B cell (primary cell): ENCODE measurements around the gene OLAH. TPM values are rescaled to one million over a fixed set of nuclear protein-coding genes. Genes with fewer than 3 reads are reported as not detected.

Source experiments
- ATAC-seq: fragments of 200-7000 bp; cut with Tn5 transposase; one replicate; pipeline ENCODE4 v1.10.0; 2021; ENCODE audit warnings: low read depth, mild to moderate bottlenecking, moderate number of reproducible peaks, moderate library complexity
- CTCF ChIA-PET: fragments of 350-600 bp; sonication (Branson Sonifier 250); formaldehyde crosslinking; loops from one replicate; lab custom pipeline; 2021; ENCODE audit warnings: antibody characterized with exemption, inconsistent platforms; lab: Charles Lee
- POLR2A ChIA-PET: fragments of 350-600 bp; sonication (Branson Sonifier 250); formaldehyde crosslinking; loops from one replicate; lab custom pipeline; 2021; ENCODE audit warnings: antibody characterized with exemption; lab: Charles Lee
- DNase-seq: peaks from one replicate; pipeline ENCODE4 v3.0.0; 2013
- H2AFZ ChIP-seq: 2 replicates; pipeline ENCODE4 v1.6.1; 2012; ENCODE audit warnings: mild to moderate bottlenecking, low read depth, low read length; ENCODE audit not compliant: insufficient read depth, poor library complexity, severe bottlenecking
- H3K27ac ChIP-seq, 2 donors: 1 replicate in 1 of 2; 2 replicates in 1 of 2; pipeline ENCODE4 v1.5.1; 2012 to 2013; ENCODE audit warnings: low read length in 2 of 2, mild to moderate bottlenecking in 2 of 2, moderate library complexity in 1 of 2
- H3K27me3 ChIP-seq, 4 experiments: fragments of 200-600 bp in 1 of 4; sonication (generic) in 1 of 4; replicated peaks in 1 of 4; 1 replicate in 2 of 4; 2 replicates in 2 of 4; pipeline versions ENCODE4 v1.6.1 to v1.7.0; 2013 to 2016; ENCODE audit warnings: low read length in 3 of 4, mild to moderate bottlenecking in 2 of 4, mixed read lengths in 1 of 4, moderate library complexity in 1 of 4; ENCODE audit not compliant: insufficient read depth in 4 of 4, control insufficient read depth in 3 of 4; ENCODE audit errors: control extremely low read depth in 1 of 4
- H3K36me3 ChIP-seq, 2 experiments: replicated peaks in 1 of 2; 1 replicate in 1 of 2; 2 replicates in 1 of 2; pipeline versions ENCODE4 v1.6.1 to v1.7.1; 2013; ENCODE audit warnings: low read length in 1 of 2; ENCODE audit not compliant: insufficient read depth in 2 of 2, control insufficient read depth in 1 of 2; ENCODE audit errors: control extremely low read depth in 1 of 2, extremely low read depth in 1 of 2
- H3K4me1 ChIP-seq, 2 donors: fragments of 200-600 bp in 1 of 2; sonication (generic) in 1 of 2; 1 replicate in 1 of 2; 2 replicates in 1 of 2; pipeline versions ENCODE4 v1.5.1 to v1.6.1; 2013 to 2017; ENCODE audit warnings: low read length in 2 of 2; ENCODE audit not compliant: control insufficient read depth in 2 of 2, insufficient read depth in 2 of 2
- H3K4me2 ChIP-seq: replicated peaks from 2 replicates; pipeline ENCODE3; 2012; ENCODE audit warnings: mild to moderate bottlenecking, low read depth, low read length; ENCODE audit not compliant: poor library complexity, severe bottlenecking
- H3K4me3 ChIP-seq, 5 experiments: fragments of 200-600 bp in 1 of 5; sonication (generic) in 1 of 5; 1 replicate in 3 of 5; 2 replicates in 2 of 5; pipeline versions ENCODE4 v1.5.1 to v1.7.0; 2011 to 2016; ENCODE audit warnings: low read length in 4 of 5, mild to moderate bottlenecking in 4 of 5, low read depth in 2 of 5, control low read depth in 1 of 5, moderate library complexity in 1 of 5; ENCODE audit not compliant: insufficient read depth in 1 of 5; ENCODE audit errors: control extremely low read depth in 1 of 5, extremely low read depth in 1 of 5
- H3K79me2 ChIP-seq: fragments of 200-600 bp; sonication (generic); one replicate; pipeline ENCODE4 v1.6.0; 2016; ENCODE audit warnings: low read length; ENCODE audit not compliant: control insufficient read depth, insufficient read depth
- H3K9ac ChIP-seq: fragments of 200-600 bp; sonication (generic); 2 replicates; pipeline ENCODE4 v1.6.1; 2017; ENCODE audit warnings: mild to moderate bottlenecking, low read length, moderate library complexity
- H3K9me3 ChIP-seq, 3 donors: one replicate each; pipeline versions ENCODE4 v1.6.1 to v1.7.1; 2013; ENCODE audit warnings: low read length in 2 of 3; ENCODE audit not compliant: control insufficient read depth in 2 of 3, insufficient read depth in 1 of 3; ENCODE audit errors: control extremely low read depth in 1 of 3
- H4K20me1 ChIP-seq: 2 replicates; pipeline ENCODE4 v1.6.0; 2012; ENCODE audit warnings: mild to moderate bottlenecking, low read length; ENCODE audit not compliant: insufficient read depth, control insufficient read depth, poor library complexity, severe bottlenecking
- H3K27ac Mint-ChIP-seq: one replicate; pipeline ENCODE4 v1.8.0; 2021; ENCODE audit warnings: mixed read lengths
- H3K27me3 Mint-ChIP-seq: one replicate; pipeline ENCODE4 v1.8.0; 2021; ENCODE audit warnings: mixed read lengths
- H3K4me1 Mint-ChIP-seq: one replicate; pipeline ENCODE4 v1.8.0; 2021; ENCODE audit warnings: mixed read lengths
- H3K4me3 Mint-ChIP-seq: one replicate; pipeline ENCODE4 v1.8.0; 2021; ENCODE audit warnings: mixed read lengths
- H3K9me3 Mint-ChIP-seq: one replicate; pipeline ENCODE4 v1.8.0; 2022; ENCODE audit warnings: mixed read lengths; ENCODE audit not compliant: insufficient read depth
- EZH2 ChIP-seq: IDR thresholded peaks from 2 replicates; pipeline ENCODE4 v1.6.1; 2012; ENCODE audit warnings: borderline replicate concordance, low read depth, mild to moderate bottlenecking, moderate library complexity, low read length; ENCODE audit not compliant: insufficient read depth, poor library complexity, severe bottlenecking
- WGBS: methylation state at CpG from one replicate; pipeline ENCODE4 v1.1.5; 2013; ENCODE audit warnings: missing lambda C conversion rate; ENCODE audit not compliant: insufficient coverage; 5-methylcytosine and 5-hydroxymethylcytosine counted together
- intact Hi-C: fragments of 100-400 bp; cut with micrococcal nuclease; formaldehyde crosslinking; loops from one replicate; pipeline ENCODE4 v1.10.0; 2022
- polyA plus RNA-seq: library from polyadenylated mRNA; depleted of rRNA; stranded (reverse); fragments of >200 nt; gene quantifications from 2 replicates; pipeline ENCODE4 v1.2.3, GENCODE V29; 2012
- total RNA-seq, 2 donors: library from RNA; stranded (reverse); fragments of 120-200 nt in 1 of 2; gene quantifications; 1 replicate in 1 of 2; 2 replicates in 1 of 2; pipeline versions ENCODE4 v1.2.3 to v1.2.4, GENCODE V29; 2013 to 2022
- TF ChIP-seq, protein P1 (sequence below): fragments of 200-600 bp; IDR thresholded peaks from one replicate; pipeline ENCODE4 v1.8.0; 2022; ENCODE audit warnings: antibody characterized with exemption, mild to moderate bottlenecking

Gene OLAH
- total and polyA plus RNA-seq, 2 donors (not counting 1 experiment from before 2014, with no cell fraction given) = not detected

DNA sequence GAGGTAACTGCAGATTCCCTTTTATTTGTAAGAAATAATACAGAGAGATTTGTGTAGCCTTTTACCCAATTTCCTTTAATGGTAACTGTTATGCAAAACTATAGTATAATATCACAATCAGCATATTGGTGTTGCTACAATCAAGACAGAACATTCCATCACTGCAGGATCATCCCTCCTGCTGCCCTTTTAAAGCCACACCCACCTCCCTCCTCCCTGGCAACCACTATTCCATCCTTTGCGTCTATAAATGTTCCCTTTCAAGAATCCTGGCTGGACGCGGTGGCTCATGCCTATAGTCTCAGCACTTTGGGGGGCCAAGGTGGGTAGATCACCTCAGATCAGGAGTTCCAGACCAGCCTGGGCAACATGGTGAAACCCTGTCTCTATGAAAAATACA lies 31.7 kb downstream of the OLAH start:
- Mint-ChIP-seq H3K27ac (no peak overlapping the region), H3K4me3 (no peak overlapping the region), H3K4me1 (no peaks in the 10 kb centered on the region), H3K27me3 (peaks cover 6% of the 10 kb centered on the region), H3K9me3 (no peaks in the 10 kb centered on the region)
- ChIA-PET CTCF (no interaction called here), POLR2A (no interaction called here)
- H3K79me2 ChIP-seq = no peaks in the 10 kb centered on the region
- WGBS = 100% methylated on average over 3 of the region's 3 CpGs
- H3K9me3 ChIP-seq = no peaks in the 10 kb centered on the region
- H3K4me3 ChIP-seq = no peak overlapping the region
- H3K4me2 ChIP-seq = no peak overlapping the region
- no peaks in the 10 kb centered on the region for H3K4me1 ChIP-seq
- no peaks in the 10 kb centered on the region for H3K36me3 ChIP-seq
- DNase-seq = no peak
- intact Hi-C loops = no loop called here
- H3K27me3 ChIP-seq = no peaks in the 10 kb centered on the region
- no peak overlapping the region for H3K9ac ChIP-seq
- no peak for TF ChIP-seq EZH2
- TF ChIP-seq, protein P1, sequence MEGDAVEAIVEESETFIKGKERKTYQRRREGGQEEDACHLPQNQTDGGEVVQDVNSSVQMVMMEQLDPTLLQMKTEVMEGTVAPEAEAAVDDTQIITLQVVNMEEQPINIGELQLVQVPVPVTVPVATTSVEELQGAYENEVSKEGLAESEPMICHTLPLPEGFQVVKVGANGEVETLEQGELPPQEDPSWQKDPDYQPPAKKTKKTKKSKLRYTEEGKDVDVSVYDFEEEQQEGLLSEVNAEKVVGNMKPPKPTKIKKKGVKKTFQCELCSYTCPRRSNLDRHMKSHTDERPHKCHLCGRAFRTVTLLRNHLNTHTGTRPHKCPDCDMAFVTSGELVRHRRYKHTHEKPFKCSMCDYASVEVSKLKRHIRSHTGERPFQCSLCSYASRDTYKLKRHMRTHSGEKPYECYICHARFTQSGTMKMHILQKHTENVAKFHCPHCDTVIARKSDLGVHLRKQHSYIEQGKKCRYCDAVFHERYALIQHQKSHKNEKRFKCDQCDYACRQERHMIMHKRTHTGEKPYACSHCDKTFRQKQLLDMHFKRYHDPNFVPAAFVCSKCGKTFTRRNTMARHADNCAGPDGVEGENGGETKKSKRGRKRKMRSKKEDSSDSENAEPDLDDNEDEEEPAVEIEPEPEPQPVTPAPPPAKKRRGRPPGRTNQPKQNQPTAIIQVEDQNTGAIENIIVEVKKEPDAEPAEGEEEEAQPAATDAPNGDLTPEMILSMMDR = no peak
- no peak overlapping the region for H3K27ac ChIP-seq
- H4K20me1 ChIP-seq = no peaks in the 10 kb centered on the region
- ATAC-seq = no peak
- H2AFZ ChIP-seq = no peak overlapping the region

GRCh38 chr10:15083674-15084501 lies 40.1 kb downstream of the OLAH start:
- ATAC-seq (no peak), DNase-seq (no peak)
- ChIA-PET CTCF (no interaction called here), POLR2A (no interaction called here)
- Histone ChIP-seq H3K79me2 (no peaks in the 10 kb centered on the region), H2AFZ (peak overlapping the region; percentile 16), H3K4me3 (no peak overlapping the region), H3K4me2 (no peak overlapping the region), H3K4me1 (peaks cover 0 to 6% of the 10 kb centered on the region in 2 donors), H4K20me1 (no peaks in the 10 kb centered on the region), H3K36me3 (no peaks in the 10 kb centered on the region), H3K27ac (no peak overlapping the region), H3K9ac (no peak overlapping the region), H3K27me3 (no peaks in the 10 kb centered on the region), H3K9me3 (no peaks in the 10 kb centered on the region)
- H3K9me3 Mint-ChIP-seq = no peaks in the 10 kb centered on the region
- no peak for TF ChIP-seq EZH2
- TF ChIP-seq, protein P1 = no peak
- H3K27ac Mint-ChIP-seq = no peak overlapping the region
- H3K27me3 Mint-ChIP-seq = no peaks in the 10 kb centered on the region
- intact Hi-C loops = no loop called here
- H3K4me1 Mint-ChIP-seq = peaks cover 2% of the 10 kb centered on the region
- no peak overlapping the region for H3K4me3 Mint-ChIP-seq
- WGBS = over 99% methylated on average over 14 of the region's 18 CpGs
